Mononuclear cell (primary cell): ENCODE measurements around the gene SIPA1L3. TPM values are rescaled to one million over a fixed set of nuclear protein-coding genes. Genes with fewer than 3 reads are reported as not detected.

ENCODE experiments used
- H3K27me3 ChIP-seq: 2 replicates; pipeline ENCODE4 v1.6.0; 2011; ENCODE audit warnings: low read length, control low read depth; ENCODE audit not compliant: insufficient read depth
- H3K4me1 ChIP-seq: 2 replicates; pipeline ENCODE4 v1.5.1; 2011; ENCODE audit warnings: mild to moderate bottlenecking, low read length, control low read depth; ENCODE audit not compliant: insufficient read depth
- H3K4me3 ChIP-seq: 2 replicates; pipeline ENCODE4 v1.5.1; 2011; ENCODE audit warnings: mild to moderate bottlenecking, low read length, moderate library complexity
- H3K9me3 ChIP-seq: 2 replicates; pipeline ENCODE4 v1.5.1; 2011; ENCODE audit warnings: low read depth, mild to moderate bottlenecking, control low read depth, low read length
- total RNA-seq: library from RNA; depleted of rRNA; stranded (reverse); fragments of >200 nt; gene quantifications from one replicate; pipeline ENCODE4 v1.2.3, GENCODE V29; 2012

SIPA1L3 gene
- total RNA-seq, 1 donor = 12.8 TPM

GRCh38 chr19:38162632-38163031 is 255.6 kb downstream of the SIPA1L3 start:
- no peaks in the 10 kb centered on the region for H3K9me3 ChIP-seq
- no peak overlapping the region for H3K4me3 ChIP-seq
- no peaks in the 10 kb centered on the region for H3K27me3 ChIP-seq
- no peaks in the 10 kb centered on the region for H3K4me1 ChIP-seq

- Histone ChIP-seq H3K27me3 (no peaks in the 10 kb centered on the region), H3K4me3 (no peak overlapping the region), H3K9me3 (no peaks in the 10 kb centered on the region), H3K4me1 (no peaks in the 10 kb centered on the region)
Observed at GRCh38 chr19:38163419-38164290, 256.6 kb downstream of the SIPA1L3 start.

- Histone ChIP-seq H3K4me3 (no peak overlapping the region), H3K9me3 (no peaks in the 10 kb centered on the region), H3K27me3 (no peaks in the 10 kb centered on the region), H3K4me1 (no peaks in the 10 kb centered on the region)
Observed at GRCh38 chr19:38164526-38164925, 257.5 kb downstream of the SIPA1L3 start.

GRCh38 chr19:38165335-38165734 is 258.3 kb downstream of the SIPA1L3 start:
- H3K4me3 ChIP-seq = no peak overlapping the region
- no peaks in the 10 kb centered on the region for H3K4me1 ChIP-seq
- no peaks in the 10 kb centered on the region for H3K9me3 ChIP-seq
- no peaks in the 10 kb centered on the region for H3K27me3 ChIP-seq

- H3K27me3 ChIP-seq = no peaks in the 10 kb centered on the region
- no peak overlapping the region for H3K4me3 ChIP-seq
- no peaks in the 10 kb centered on the region for H3K4me1 ChIP-seq
- no peaks in the 10 kb centered on the region for H3K9me3 ChIP-seq
Observed at GRCh38 chr19:38168637-38169036, 261.6 kb downstream of the SIPA1L3 start.

- no peaks in the 10 kb centered on the region for H3K9me3 ChIP-seq
- no peak overlapping the region for H3K4me3 ChIP-seq
- H3K27me3 ChIP-seq = no peaks in the 10 kb centered on the region
- no peaks in the 10 kb centered on the region for H3K4me1 ChIP-seq
Observed at GRCh38 chr19:38170334-38170733, 263.3 kb downstream of the SIPA1L3 start.

- no peaks in the 10 kb centered on the region for H3K27me3 ChIP-seq
- no peaks in the 10 kb centered on the region for H3K4me1 ChIP-seq
- H3K9me3 ChIP-seq = no peaks in the 10 kb centered on the region
- H3K4me3 ChIP-seq = no peak overlapping the region
Observed at GRCh38 chr19:38172001-38172400, 265.0 kb downstream of the SIPA1L3 start.

GRCh38 chr19:38173291-38174041 is 266.5 kb downstream of the SIPA1L3 start:
- Histone ChIP-seq H3K4me1 (no peaks in the 10 kb centered on the region), H3K9me3 (no peaks in the 10 kb centered on the region), H3K4me3 (no peak overlapping the region), H3K27me3 (no peaks in the 10 kb centered on the region)

GRCh38 chr19:38175422-38175821 is 268.4 kb downstream of the SIPA1L3 start:
- Histone ChIP-seq H3K27me3 (no peaks in the 10 kb centered on the region), H3K4me1 (no peaks in the 10 kb centered on the region), H3K9me3 (peaks cover 4% of the 10 kb centered on the region), H3K4me3 (no peak overlapping the region)

- no peak overlapping the region for H3K4me3 ChIP-seq
- peaks cover 4% of the 10 kb centered on the region for H3K9me3 ChIP-seq
- no peaks in the 10 kb centered on the region for H3K4me1 ChIP-seq
- H3K27me3 ChIP-seq = no peaks in the 10 kb centered on the region
Observed at GRCh38 chr19:38180071-38180470, 273.1 kb downstream of the SIPA1L3 start.

- H3K4me3 ChIP-seq = no peak overlapping the region
- H3K27me3 ChIP-seq = no peaks in the 10 kb centered on the region
- no peaks in the 10 kb centered on the region for H3K4me1 ChIP-seq
- peaks cover 4% of the 10 kb centered on the region for H3K9me3 ChIP-seq
Observed at GRCh38 chr19:38182536-38183210, 275.7 kb downstream of the SIPA1L3 start.

- Histone ChIP-seq H3K4me3 (no peak overlapping the region), H3K9me3 (peaks cover 4% of the 10 kb centered on the region), H3K27me3 (no peaks in the 10 kb centered on the region), H3K4me1 (no peaks in the 10 kb centered on the region)
Observed at GRCh38 chr19:38183251-38183897, 276.4 kb downstream of the SIPA1L3 start.

GRCh38 chr19:38184815-38185214 is 277.8 kb downstream of the SIPA1L3 start:
- Histone ChIP-seq H3K4me1 (no peaks in the 10 kb centered on the region), H3K27me3 (no peaks in the 10 kb centered on the region), H3K4me3 (no peak overlapping the region), H3K9me3 (peaks cover 4% of the 10 kb centered on the region)

- no peaks in the 10 kb centered on the region for H3K4me1 ChIP-seq
- H3K9me3 ChIP-seq = no peaks in the 10 kb centered on the region
- H3K4me3 ChIP-seq = no peak overlapping the region
- H3K27me3 ChIP-seq = no peaks in the 10 kb centered on the region
Observed at GRCh38 chr19:38185562-38185961, 278.6 kb downstream of the SIPA1L3 start.

GRCh38 chr19:38190061-38190460 is 283.1 kb downstream of the SIPA1L3 start:
- Histone ChIP-seq H3K27me3 (no peaks in the 10 kb centered on the region), H3K4me3 (no peak overlapping the region), H3K4me1 (no peaks in the 10 kb centered on the region), H3K9me3 (no peaks in the 10 kb centered on the region)
